Activated CD4-positive, alpha-beta T cell treated with anti-CD3 and anti-CD28 coated beads for 36 hours (primary cell): ENCODE results near the gene GPR108. TPM values are rescaled to one million over a fixed set of nuclear protein-coding genes. Genes with fewer than 3 reads are reported as not detected.

Source experiments
- ATAC-seq: fragments of 200-7000 bp; cut with Tn5 transposase; one replicate; pipeline ENCODE4 v1.10.0; 2021; ENCODE audit warnings: mild to moderate bottlenecking, moderate library complexity
- CTCF ChIA-PET: fragments of 350-600 bp; sonication (Branson Sonifier 250); formaldehyde crosslinking; loops from one replicate; lab custom pipeline; 2021; ENCODE audit warnings: antibody characterized with exemption; lab: Charles Lee
- POLR2A ChIA-PET: fragments of 350-600 bp; sonication (Branson Sonifier 250); formaldehyde crosslinking; loops from one replicate; lab custom pipeline; 2021; ENCODE audit warnings: antibody characterized with exemption, inconsistent platforms; lab: Charles Lee
- DNase-seq: peaks from one replicate; pipeline ENCODE4 v3.0.0-alpha.2; 2020
- H3K27ac Mint-ChIP-seq: one replicate; pipeline ENCODE4 v1.8.0; 2021; ENCODE audit warnings: mixed read lengths
- H3K27me3 Mint-ChIP-seq: one replicate; pipeline ENCODE4 v1.8.0; 2021; ENCODE audit warnings: mixed read lengths
- H3K36me3 Mint-ChIP-seq: one replicate; pipeline ENCODE4 v1.8.0; 2021; ENCODE audit warnings: low read depth, mixed read lengths
- H3K4me1 Mint-ChIP-seq: one replicate; pipeline ENCODE4 v1.8.0; 2021; ENCODE audit warnings: mixed read lengths
- H3K4me3 Mint-ChIP-seq: one replicate; pipeline ENCODE4 v1.8.0; 2021; ENCODE audit warnings: mild to moderate bottlenecking, moderate library complexity, mixed read lengths
- H3K9me3 Mint-ChIP-seq: one replicate; pipeline ENCODE4 v1.8.0; 2021; ENCODE audit warnings: low read depth, mixed read lengths
- intact Hi-C, 2 experiments: fragments of 100-400 bp; cut with DNase I in 1 of 2; cut with micrococcal nuclease in 1 of 2; formaldehyde crosslinking; loops; one replicate each; pipeline versions ENCODE4 v1.14.2 to v1.15.1; 2022 to 2024; cut with DNase I, micrococcal nuclease
- microRNA-seq: library from miRNA; unstranded; fragments of <30 nt; microRNA quantifications from one replicate; pipeline ENCODE4 v1.2.0, GENCODE V29; 2021; ENCODE audit warnings: borderline replicate concordance
- total RNA-seq, 2 experiments: library from RNA; stranded (reverse); gene quantifications; one replicate each; pipeline ENCODE4 v1.2.3, GENCODE V29; 2021

Gene GPR108
- total RNA-seq, 2 experiments from 2014 or later = 58.8 to 59.9 TPM

DNA sequence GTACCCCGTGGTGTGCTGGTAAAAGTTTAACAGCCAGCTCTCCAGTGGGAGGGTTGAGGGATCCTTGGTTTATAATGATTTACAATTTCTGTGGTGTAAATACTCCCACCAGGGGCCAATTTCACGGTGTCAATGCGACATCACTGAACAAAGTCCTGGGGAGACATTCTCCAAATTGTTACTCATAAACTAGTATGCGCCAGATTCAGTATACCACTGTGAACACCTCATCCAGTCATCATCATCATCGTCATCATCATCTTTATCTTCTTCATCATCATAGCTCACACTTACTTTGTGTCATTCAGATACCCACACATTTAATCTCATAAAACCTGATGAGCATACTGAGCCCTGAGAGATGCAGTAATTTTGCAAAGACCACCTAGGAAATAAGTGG lies 50.3 kb downstream of the GPR108 start:
- no peak overlapping the region for H3K4me3 Mint-ChIP-seq
- H3K9me3 Mint-ChIP-seq = peaks cover 3% of the 10 kb centered on the region
- H3K36me3 Mint-ChIP-seq = no peaks in the 10 kb centered on the region
- intact Hi-C loops = no loop called here
- no peak for DNase-seq
- peaks cover 3% of the 10 kb centered on the region for H3K27me3 Mint-ChIP-seq
- no peak overlapping the region for H3K27ac Mint-ChIP-seq
- ChIA-PET POLR2A (interaction anchor here (1.0 kb wide), 1 partner anchor 25 kb away, joined by 3 read pairs; no protein-coding TSS in a partner anchor), CTCF (no interaction called here)
- peak; percentile 79 for ATAC-seq
- peaks cover 18% of the 10 kb centered on the region for H3K4me1 Mint-ChIP-seq

DNA sequence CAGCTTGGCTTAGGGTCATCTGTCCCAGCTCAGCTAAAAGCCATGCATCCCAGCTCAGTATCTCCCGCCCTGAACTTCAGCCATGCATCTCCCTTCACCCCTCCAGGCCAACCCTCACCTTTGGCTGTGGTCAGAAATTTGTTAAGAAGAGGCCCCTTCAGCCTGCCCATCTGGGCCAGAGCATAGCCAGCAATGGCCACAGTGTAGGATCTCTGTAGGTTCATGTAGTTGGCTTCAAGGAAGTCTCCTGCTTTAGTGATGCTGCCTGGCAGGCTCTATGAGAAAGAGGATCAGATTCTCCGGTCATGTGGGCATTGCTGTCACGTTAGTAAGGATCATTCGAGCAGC lies 50.8 kb downstream of the GPR108 start:
- no peak overlapping the region for H3K27ac Mint-ChIP-seq
- POLR2A ChIA-PET = interaction anchor here (1.0 kb wide), 1 partner anchor 25 kb away, joined by 3 read pairs; no protein-coding TSS in a partner anchor

DNA sequence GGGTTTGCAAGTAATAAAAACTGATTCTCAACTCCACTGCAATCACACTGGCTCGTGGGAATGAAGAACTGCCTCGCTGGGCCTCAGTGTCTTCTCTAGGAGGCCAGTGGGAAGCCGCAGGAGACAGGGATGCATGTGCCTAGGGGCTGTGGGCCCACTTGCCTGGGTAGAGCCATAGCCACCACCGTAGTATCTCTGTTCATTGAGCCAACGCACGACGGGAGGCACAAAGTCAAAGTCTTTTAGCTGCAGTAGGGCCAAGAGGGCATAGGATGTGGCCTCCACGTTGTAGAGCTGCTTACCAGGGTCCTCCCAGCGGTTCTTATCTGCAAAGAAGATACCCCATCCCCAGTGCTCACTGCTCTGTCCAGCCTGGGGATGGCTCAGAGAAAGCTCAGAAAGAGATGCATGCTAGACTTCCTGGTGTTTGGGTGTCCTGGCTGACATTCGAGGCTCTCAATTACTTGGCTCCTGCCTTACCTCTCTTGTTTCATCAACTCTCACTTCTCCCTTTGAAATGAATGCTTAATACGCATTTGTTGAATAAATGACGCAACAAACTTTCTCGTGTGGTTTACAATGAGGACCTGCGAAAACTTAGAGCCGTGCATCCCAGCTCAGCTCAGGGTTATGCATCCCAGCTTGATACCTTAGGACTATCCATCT lies 51.3 kb downstream of the GPR108 start:
- peaks cover 3% of the 10 kb centered on the region for H3K9me3 Mint-ChIP-seq
- ATAC-seq (no peak), DNase-seq (no peak)
- POLR2A ChIA-PET = no interaction called here
- intact Hi-C loops = no loop called here
- H3K27ac Mint-ChIP-seq = no peak overlapping the region
- no peak overlapping the region for H3K4me3 Mint-ChIP-seq
- peaks cover 3% of the 10 kb centered on the region for H3K27me3 Mint-ChIP-seq
- CTCF ChIA-PET = interaction anchor here (1.3 kb wide), 1 partner anchor 9 kb away, joined by 5 read pairs; no protein-coding TSS in a partner anchor
- peaks cover 18% of the 10 kb centered on the region for H3K4me1 Mint-ChIP-seq
- H3K36me3 Mint-ChIP-seq = no peaks in the 10 kb centered on the region

More for the DNA sequence above, 50.8 kb downstream of the GPR108 start:
- H3K36me3 Mint-ChIP-seq = no peaks in the 10 kb centered on the region
- CTCF ChIA-PET = interaction anchor here (1.3 kb wide), 1 partner anchor 9 kb away, joined by 5 read pairs; no protein-coding TSS in a partner anchor
- peaks cover 3% of the 10 kb centered on the region for H3K27me3 Mint-ChIP-seq
- no peak for ATAC-seq
- peaks cover 18% of the 10 kb centered on the region for H3K4me1 Mint-ChIP-seq
- intact Hi-C loops = no loop called here
- no peak for DNase-seq
- peaks cover 3% of the 10 kb centered on the region for H3K9me3 Mint-ChIP-seq
- no peak overlapping the region for H3K4me3 Mint-ChIP-seq

DNA sequence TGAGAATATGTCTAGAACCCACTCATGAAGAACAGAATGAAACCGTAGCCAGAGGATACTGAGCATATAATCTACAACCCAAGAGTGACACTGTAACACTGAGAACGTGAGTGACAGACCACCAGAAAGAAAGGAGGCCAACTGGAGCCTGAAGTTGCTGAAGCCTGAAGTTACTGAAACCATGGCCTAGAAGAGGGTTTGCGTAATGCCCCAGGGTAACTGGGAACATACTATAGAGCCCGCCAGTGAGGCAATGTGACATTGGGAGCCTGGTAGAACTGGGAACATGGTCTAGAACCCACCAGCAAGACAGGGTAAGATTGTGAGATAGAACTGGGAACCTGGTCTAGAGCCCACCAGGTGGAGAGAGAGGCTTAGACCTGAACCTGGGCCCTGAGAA lies 51.9 kb downstream of the GPR108 start:
- ChIA-PET CTCF (interaction anchor here (1.3 kb wide), 1 partner anchor 10 kb away, joined by 5 read pairs; no protein-coding TSS in a partner anchor), POLR2A (no interaction called here)
- Mint-ChIP-seq H3K4me3 (no peak overlapping the region), H3K36me3 (no peaks in the 10 kb centered on the region), H3K27ac (no peak overlapping the region), H3K9me3 (peaks cover 3% of the 10 kb centered on the region), H3K27me3 (peaks cover 3% of the 10 kb centered on the region), H3K4me1 (peaks cover 18% of the 10 kb centered on the region)
- intact Hi-C loops = no loop called here
- DNase-seq (no peak), ATAC-seq (no peak)

DNA sequence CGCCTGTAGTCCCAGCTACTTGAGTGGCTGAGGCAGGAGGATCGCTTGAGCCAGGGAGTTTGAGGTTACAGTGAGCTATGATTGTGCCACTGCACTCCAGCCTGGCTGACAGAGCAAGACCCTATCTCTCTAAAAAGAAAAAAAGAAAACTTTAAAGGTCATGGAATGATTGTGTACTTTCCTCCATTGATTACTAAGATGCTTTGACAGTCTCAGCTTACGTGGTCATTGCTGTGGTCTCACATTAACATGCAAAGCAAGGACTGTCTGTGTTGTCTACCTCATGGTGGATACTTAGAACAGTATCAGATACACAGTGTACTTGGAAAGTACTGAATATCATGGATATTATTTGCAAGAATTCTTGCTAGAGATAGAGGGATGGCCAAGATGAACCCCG lies 53.4 kb downstream of the GPR108 start:
- intact Hi-C loops = no loop called here
- Mint-ChIP-seq H3K36me3 (peaks cover 6% of the 10 kb centered on the region), H3K27ac (no peak overlapping the region), H3K9me3 (peaks cover 12% of the 10 kb centered on the region), H3K4me3 (no peak overlapping the region), H3K27me3 (peaks cover 3% of the 10 kb centered on the region), H3K4me1 (peaks cover 23% of the 10 kb centered on the region)
- ChIA-PET POLR2A (interaction anchor here (0.6 kb wide), 1 partner anchor 304 kb away, joined by 3 read pairs; no protein-coding TSS in a partner anchor), CTCF (no interaction called here)
- DNase-seq = no peak
- peak; percentile 50 for ATAC-seq

DNA sequence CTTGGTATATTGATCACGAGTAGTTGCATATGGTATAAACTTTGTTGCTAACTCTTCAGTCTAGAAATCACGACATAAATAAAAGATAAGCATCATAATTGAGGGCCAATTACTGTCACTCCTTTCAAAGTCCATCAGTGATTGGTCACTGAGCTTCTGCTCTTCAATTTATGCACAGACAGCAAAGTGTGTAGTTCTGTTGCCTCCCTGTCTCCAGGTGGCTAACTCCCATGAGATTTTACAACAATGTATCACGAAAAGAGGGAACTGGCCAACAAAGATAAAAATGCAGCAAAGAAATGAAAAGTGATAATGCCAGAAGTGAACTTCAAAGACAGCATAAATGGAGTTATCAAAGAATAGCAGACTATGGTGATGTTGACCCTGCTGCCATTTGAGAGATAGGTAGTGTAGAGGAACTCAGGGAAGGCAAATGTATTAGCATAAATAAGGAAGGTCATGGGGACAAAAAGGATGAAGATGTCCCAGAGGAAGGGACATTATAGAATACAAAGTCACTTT lies 54.7 kb downstream of the GPR108 start:
- Mint-ChIP-seq H3K36me3 (peaks cover 11% of the 10 kb centered on the region), H3K4me3 (no peak overlapping the region), H3K27me3 (peaks cover 3% of the 10 kb centered on the region), H3K9me3 (peaks cover 21% of the 10 kb centered on the region), H3K27ac (no peak overlapping the region), H3K4me1 (peaks cover 32% of the 10 kb centered on the region)
- DNase-seq (no peak), ATAC-seq (no peak)
- intact Hi-C loops = no loop called here
- ChIA-PET CTCF (interaction anchor here (1.0 kb wide), 1 partner anchor 27 kb away, joined by 3 read pairs; no protein-coding TSS in a partner anchor), POLR2A (no interaction called here)

DNA sequence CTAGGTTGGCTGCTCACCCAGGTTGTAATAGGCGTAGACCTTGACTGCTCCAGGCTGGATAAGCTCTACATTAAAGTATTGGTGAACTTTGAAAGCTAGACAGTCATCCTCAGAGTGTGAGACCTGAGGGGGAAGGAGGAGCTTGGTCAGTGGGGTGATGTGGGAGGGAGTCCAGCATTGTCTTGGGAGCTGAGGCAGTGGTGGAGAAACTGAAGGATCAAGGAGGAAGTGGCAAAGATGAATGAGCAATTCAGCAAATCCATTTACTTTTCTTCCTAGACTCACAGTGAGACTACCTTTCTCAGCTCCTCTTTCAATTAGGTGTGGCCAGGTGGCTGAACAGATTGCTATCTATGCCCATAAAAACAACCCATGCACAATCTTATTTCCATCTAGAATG lies 57.2 kb downstream of the GPR108 start:
- intact Hi-C loops = no loop called here
- no peak for DNase-seq
- Mint-ChIP-seq H3K36me3 (peaks cover 13% of the 10 kb centered on the region), H3K27me3 (peaks cover 3% of the 10 kb centered on the region), H3K9me3 (peaks cover 24% of the 10 kb centered on the region), H3K4me1 (peaks cover 40% of the 10 kb centered on the region), H3K27ac (peak overlapping the region; percentile 83), H3K4me3 (no peak overlapping the region)
- ChIA-PET CTCF (no interaction called here), POLR2A (no interaction called here)
- no peak for ATAC-seq

Small RNA genes lying within 50 kb of the gene (microRNA-seq; reads per million reads assigned to microRNA genes)
- gene MIR6791 = 1.1 reads per million

Other genes starting within 250 kb of the GPR108 start
- 1 to 10 TPM; 4.8 to 5.1 TPM for gene TUBB4A, start 235.3 kb downstream of the GPR108 start, total RNA-seq
- under 1 TPM; 0.49 to 0.57 TPM for gene TNFSF9, start 206.6 kb downstream of the GPR108 start, total RNA-seq
- 1 to 10 TPM; 3.3 to 3.6 TPM for gene CD70, start 146.4 kb downstream of the GPR108 start, total RNA-seq
- gene TNFSF14, start 67.4 kb downstream of the GPR108 start, total RNA-seq = 10 to 100 TPM; 31.8 to 33.0 TPM
- gene C3, start 16.9 kb downstream of the GPR108 start, total RNA-seq = 1 to 10 TPM in 1 of 2 experiments, under 1 TPM in 1; 0.93 to 1.0 TPM
- gene TRIP10, start 2.1 kb upstream of the GPR108 start, total RNA-seq = 10 to 100 TPM; 45.1 to 50.0 TPM
- gene SH2D3A, start 29.9 kb upstream of the GPR108 start, total RNA-seq = 10 to 100 TPM; 20.7 to 23.2 TPM
- gene VAV1, start 35.1 kb upstream of the GPR108 start, total RNA-seq = 10 to 100 TPM; 73.4 to 90.8 TPM
- 1 to 10 TPM; 6.0 to 6.5 TPM for gene ADGRE1, start 150.0 kb upstream of the GPR108 start, total RNA-seq